AG09309 (cell line): ENCODE results near the gene HM13.
A peak's percentile ranks its signal among the peaks of the same experiment; 100 is the strongest.
"Not testable (repeated sequence)": the region's sequence is repeated elsewhere in the genome, so short reads cannot be mapped to it uniquely, and the experiment has no call there.

Experiments
- DNase-seq: peaks from one replicate; pipeline ENCODE4 v3.0.0-alpha.2; 2010; ENCODE audit warnings: low read depth
- H3K4me3 ChIP-seq: 2 replicates; pipeline ENCODE4 v1.5.1; 2011; ENCODE audit warnings: mild to moderate bottlenecking, low read depth, low read length, moderate library complexity; ENCODE audit not compliant: control insufficient read depth
- TF ChIP-seq, protein P1 (sequence below): IDR thresholded peaks from 2 replicates; pipeline ENCODE4 v1.5.1; 2011; ENCODE audit warnings: mild to moderate bottlenecking, low read depth, low read length, inconsistent platforms; ENCODE audit not compliant: insufficient read depth, control insufficient read depth; ENCODE audit errors: missing control alignments

The HM13 gene

DNA sequence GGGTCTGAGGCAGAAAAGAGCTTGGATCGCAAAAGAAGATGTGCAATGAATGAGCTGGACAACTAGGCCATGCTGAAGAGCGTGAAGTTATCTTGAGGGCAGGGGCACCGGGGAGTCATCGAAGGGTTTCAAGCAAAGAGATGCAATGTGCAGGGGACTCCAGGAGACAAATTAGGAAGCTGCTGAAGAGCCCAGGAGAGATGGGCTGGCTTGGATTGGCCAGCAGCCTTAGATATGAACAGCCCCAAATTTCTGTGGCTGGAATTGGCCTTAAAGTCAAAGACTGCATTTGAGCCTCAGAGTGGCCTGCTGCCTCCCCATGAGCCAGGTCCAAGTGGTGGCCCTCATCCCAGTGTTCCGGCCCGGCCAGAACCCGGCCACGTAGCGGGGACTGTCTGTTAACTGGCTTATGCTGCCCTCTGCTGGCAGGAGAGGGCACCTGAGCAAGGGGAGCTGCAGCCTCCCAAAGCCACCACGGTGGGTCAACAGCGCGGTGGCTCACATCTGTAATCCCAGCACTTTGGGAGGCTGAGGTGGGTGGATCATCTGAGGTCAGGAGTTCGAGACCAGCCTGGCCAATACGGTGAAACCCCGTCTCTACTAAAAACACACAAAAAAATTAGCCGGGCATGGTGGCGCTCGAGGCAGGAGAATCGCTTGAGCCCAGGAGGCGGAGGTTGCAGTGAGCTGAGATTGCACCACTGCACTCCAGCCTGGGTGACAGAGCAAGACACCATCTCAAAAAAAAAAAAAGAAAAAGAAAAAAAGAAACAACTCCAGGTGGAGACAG, 11.2 kb upstream of the HM13 start:
- TF ChIP-seq, protein P1, sequence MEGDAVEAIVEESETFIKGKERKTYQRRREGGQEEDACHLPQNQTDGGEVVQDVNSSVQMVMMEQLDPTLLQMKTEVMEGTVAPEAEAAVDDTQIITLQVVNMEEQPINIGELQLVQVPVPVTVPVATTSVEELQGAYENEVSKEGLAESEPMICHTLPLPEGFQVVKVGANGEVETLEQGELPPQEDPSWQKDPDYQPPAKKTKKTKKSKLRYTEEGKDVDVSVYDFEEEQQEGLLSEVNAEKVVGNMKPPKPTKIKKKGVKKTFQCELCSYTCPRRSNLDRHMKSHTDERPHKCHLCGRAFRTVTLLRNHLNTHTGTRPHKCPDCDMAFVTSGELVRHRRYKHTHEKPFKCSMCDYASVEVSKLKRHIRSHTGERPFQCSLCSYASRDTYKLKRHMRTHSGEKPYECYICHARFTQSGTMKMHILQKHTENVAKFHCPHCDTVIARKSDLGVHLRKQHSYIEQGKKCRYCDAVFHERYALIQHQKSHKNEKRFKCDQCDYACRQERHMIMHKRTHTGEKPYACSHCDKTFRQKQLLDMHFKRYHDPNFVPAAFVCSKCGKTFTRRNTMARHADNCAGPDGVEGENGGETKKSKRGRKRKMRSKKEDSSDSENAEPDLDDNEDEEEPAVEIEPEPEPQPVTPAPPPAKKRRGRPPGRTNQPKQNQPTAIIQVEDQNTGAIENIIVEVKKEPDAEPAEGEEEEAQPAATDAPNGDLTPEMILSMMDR, result peak; percentile 93
- not testable (repeated sequence) for H3K4me3 ChIP-seq
- DNase-seq, result peak; percentile 17

DNA sequence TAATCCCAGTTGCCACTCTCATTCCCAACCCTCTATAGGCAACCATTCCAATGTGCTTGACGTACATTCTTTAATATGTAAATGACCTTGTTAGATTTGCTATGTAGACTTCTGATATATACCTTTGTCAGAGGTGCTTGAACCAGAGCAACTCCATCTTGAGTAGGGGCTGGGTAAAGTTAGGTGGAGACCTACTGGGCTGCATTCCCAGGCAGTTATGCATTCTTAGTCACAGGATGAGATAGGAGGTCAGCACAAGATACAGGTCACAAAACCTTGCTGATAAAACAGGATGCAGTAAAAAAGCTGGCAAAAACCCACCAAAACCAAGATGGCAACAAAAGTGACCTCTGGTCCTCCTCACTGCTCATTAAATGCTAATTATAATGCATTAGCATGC, 8.3 kb upstream of the HM13 start:
- no peak overlapping the region for H3K4me3 ChIP-seq
- TF ChIP-seq, protein P1, result no peak
- DNase-seq, result no peak

DNA sequence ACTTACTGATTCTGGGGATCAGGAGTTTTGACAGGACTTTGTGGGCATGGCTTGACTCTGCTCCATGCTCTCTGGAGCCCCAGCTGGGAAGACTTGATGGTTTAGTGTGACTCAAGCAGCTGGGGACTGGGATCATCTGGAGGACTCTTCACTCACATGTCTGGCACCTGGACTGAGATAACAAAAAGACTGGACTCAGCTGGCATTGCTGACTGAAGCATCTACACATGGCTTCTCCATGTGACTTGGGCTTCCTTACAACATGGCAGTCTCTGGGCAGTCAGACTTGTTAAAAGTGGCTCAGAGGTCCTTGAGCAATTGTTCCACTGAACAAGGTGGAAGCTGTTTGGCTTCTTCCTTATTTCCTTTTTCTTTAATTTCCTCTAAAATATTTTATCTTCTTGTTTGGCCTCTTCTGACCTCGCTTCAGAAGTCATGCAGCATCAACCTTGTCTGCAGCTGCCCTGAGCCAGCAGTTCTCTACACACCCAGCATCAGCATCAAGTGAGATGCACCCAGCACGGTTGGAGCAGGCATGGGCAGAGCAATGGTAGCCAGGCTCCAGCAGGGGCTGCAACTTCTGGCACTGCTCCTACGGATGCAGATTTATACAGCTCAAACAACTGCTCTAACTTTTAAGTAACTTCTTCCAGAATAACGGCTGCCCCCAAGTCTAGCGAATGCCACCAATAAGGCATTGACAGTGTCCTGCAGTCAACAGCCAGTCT, 5.6 kb upstream of the HM13 start:
- no peak overlapping the region for H3K4me3 ChIP-seq
- TF ChIP-seq, protein P1, result no peak
- no peak for DNase-seq

DNA sequence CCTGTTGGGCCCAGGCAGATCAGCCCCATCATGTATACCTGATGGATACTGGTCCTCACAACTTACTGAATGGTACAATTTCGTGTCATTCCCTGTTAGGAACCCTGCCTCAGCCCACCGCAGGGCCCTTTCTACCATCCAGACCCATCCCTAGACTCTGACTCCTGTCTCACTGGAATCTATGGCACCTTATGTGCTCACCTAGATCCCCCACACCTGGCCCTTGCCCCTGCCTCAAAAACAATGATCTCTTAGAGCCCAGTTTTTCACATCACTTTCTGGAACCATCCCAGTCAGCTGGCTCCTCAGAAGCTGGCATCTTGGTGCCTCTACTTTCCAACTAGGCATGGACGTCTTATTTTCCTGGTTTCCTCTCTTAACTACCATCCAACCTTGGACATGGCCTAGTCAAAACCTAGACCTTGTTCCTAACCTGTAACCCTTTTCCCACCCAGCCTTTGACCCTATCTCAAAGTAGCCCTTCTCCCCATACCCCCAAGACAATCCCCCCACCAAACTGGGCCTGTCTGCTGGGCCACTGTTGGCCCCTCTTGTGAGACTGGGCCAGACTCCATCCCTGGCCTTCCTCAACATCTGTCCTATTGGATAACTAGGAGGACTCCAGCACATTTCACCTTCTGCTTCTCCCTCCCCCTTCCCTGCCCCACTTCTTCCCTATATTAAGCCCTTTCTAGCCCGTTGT, 981 bp downstream of the HM13 start:
- H3K4me3 ChIP-seq, result peak overlapping the region; percentile 70
- TF ChIP-seq, protein P1, result no peak
- DNase-seq, result no peak

DNA sequence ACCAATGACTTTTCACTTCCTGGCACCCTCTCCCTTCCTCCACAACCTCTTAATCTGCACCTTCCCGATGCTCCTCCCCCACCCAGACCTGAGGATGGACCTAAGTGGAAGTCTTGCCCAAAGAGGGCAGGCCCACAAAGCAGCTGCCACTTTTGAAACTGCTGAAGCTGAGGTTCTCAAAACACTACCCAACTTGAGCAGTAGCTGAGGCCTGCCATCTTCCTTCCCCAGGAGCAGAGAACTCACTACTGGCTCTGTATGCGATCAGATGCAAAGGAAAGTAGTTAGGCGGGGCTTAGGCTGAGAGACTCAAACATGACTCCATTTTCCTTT, 1.5 kb downstream of the HM13 start:
- TF ChIP-seq, protein P1, result no peak
- peak overlapping the region; percentile 70 for H3K4me3 ChIP-seq
- DNase-seq, result no peak

DNA sequence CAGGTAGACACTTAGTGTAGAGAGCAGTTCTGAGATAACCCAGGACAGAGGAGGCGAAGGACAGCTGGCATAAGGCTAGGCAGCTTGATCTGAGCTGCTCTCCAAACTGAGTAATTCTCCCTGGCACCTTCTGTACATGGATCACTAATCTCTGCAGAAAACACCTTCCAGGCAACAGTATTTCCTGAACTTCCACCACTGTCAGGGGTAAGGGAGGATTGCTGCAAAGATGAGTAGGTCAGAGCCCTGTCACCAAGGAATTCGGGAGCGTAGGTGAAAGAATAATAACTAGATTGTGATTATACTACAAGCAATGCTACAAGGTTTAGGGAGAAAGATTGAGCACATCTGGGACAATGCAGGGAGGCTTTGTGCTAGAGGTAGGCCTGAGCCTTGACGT, 1.9 kb downstream of the HM13 start:
- no peak for DNase-seq
- TF ChIP-seq, protein P1, result no peak
- H3K4me3 ChIP-seq, result peak overlapping the region; percentile 70
